Psoas muscle (tissue), 8 donors: Measurements from ENCODE around the gene ABLIM2. TPM values are rescaled to one million over a fixed set of nuclear protein-coding genes. Genes with fewer than 3 reads are reported as not detected.

Experiments
- ATAC-seq, 4 donors: fragments of 200-7000 bp; cut with Tn5 transposase; one replicate each; pipeline ENCODE4 v1.9.1; 2020; ENCODE audit warnings: moderate library complexity in 3 of 4, mild to moderate bottlenecking in 2 of 4
- DNase-seq, 2 donors: peaks; one replicate each; pipeline ENCODE4 v3.0.0-alpha.2; 2020
- H3K27ac ChIP-seq: fragments of 200-600 bp; one replicate; pipeline ENCODE4 v1.8.0; 2022
- H3K27me3 ChIP-seq, 3 donors: fragments of 200-600 bp in 1 of 3; one replicate each; pipeline versions ENCODE4 v1.6.1 to v1.8.0; 2013 to 2022; ENCODE audit warnings: low read length in 2 of 3, mild to moderate bottlenecking in 2 of 3, moderate library complexity in 1 of 3; ENCODE audit not compliant: insufficient read depth in 3 of 3
- H3K36me3 ChIP-seq, 2 donors: fragments of 200-600 bp in 1 of 2; one replicate each; pipeline versions ENCODE4 v1.6.1 to v1.8.0; 2013 to 2022; ENCODE audit warnings: low read depth in 1 of 2, mild to moderate bottlenecking in 1 of 2, moderate library complexity in 1 of 2; ENCODE audit not compliant: insufficient read depth in 1 of 2
- H3K4me1 ChIP-seq: fragments of 200-600 bp; one replicate; pipeline ENCODE4 v1.8.0; 2022
- H3K4me3 ChIP-seq: fragments of 200-600 bp; one replicate; pipeline ENCODE4 v1.8.0; 2022; ENCODE audit warnings: mild to moderate bottlenecking
- H3K9me3 ChIP-seq: fragments of 200-600 bp; one replicate; pipeline ENCODE4 v1.8.0; 2022
- CTCF ChIP-seq: fragments of 200-600 bp; IDR thresholded peaks from one replicate; pipeline ENCODE4 v1.8.0; 2022; ENCODE audit warnings: antibody characterized with exemption
- WGBS, 3 donors: extraction: QIAGEN DNeasy Blood & Tissue Kit; methylation state at CpG; one replicate each; pipeline versions ENCODE4 v1.1.6 to v1.1.7; 2013; 5-methylcytosine and 5-hydroxymethylcytosine counted together
- intact Hi-C, 2 donors: fragments of 100-400 bp; cut with DNase I; formaldehyde crosslinking; loops; one replicate each; pipeline versions ENCODE4 v1.11.0 to v1.14.2; 2022
- polyA plus RNA-seq, 3 donors: library from polyadenylated mRNA; stranded (reverse); fragments of 200-250 nt; gene quantifications; one replicate each; pipeline ENCODE4 v1.2.3, GENCODE V29; 2013
- total RNA-seq, 4 donors: library from RNA; stranded (reverse); fragmentation: NEBNext Ultra II Directional in 2 of 4; extraction: Animal tissue kit (Norgen Biotek cat#: 25700) in 2 of 4; gene quantifications; one replicate each; pipeline versions ENCODE4 v1.2.1 to v1.2.4, GENCODE V29; 2021 to 2023
- donor health status: healthy with polysubstance abuse.
- donor health status: DM: no; HTN: no; CAD: no; lungs with moderate emphysema.
- donor health status: Bipolar disorder and iron deficiency.
- donor health status: healthy.
- donor health status: DM: yes; HTN: yes; CAD: no.
- donor health status: DM: no; HTN: no; CAD: no.
- donor health status: DM: no; HTN: no; CAD: no.
- donor health status: DM: yes; HTN: yes; CAD: no.

The ABLIM2 gene
- total and polyA plus RNA-seq, 7 donors: 82.2 to 956 (median 292) TPM

DNA sequence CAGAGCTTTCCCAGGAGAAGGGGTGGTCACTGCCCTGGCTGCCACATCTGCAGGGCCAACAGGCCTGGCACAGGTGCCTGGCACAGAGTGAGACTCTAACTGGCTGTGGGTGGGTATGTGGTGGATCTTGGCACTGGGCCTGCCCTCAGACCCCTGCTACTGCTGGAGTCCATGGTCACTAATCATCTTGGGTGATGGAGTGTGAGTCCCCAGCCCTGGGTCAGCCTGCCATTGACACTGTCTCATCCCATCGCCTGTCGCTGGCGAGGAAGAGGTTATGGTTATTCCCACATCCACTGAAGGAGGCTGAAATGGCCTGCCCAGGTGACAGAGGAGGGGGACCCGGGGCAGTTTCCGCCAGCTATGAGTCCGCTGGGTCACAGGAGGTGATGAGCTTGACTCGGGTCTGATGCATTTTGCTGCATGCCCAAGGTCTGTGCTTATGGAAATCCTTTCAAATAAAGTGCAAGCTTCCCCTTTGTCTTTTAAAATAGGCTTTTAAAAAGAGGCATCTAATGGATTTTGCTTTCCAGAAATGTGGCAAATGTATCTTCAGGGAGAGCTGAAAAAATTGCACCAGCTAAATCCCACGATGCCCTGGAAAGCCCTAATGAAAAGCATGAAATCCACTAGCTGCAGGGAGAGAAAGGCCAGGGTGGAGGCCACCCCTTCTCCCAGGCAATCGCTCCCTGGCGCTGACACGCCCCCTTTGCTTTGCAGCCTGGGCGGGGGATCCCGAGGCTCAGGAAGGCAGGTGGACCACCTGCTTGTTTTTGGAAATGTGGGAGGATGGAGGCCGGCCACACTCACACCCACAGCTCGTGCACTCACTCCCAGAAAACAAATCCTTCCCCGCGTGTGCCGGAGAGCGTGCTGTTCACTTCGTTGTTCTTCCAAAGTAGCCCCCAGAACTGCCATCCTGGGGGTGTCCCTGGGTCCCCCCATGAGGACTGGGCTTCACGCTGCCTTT, 54.9 kb downstream of the ABLIM2 start:
- Histone ChIP-seq H3K27me3 (no peaks in the 10 kb centered on the region), H3K36me3 (peaks cover 0 to 50% of the 10 kb centered on the region in 2 donors), H3K4me3 (no peak overlapping the region), H3K4me1 (peaks cover 58% of the 10 kb centered on the region), H3K27ac (peak overlapping the region; percentile 90), H3K9me3 (no peaks in the 10 kb centered on the region)
- no peak for TF ChIP-seq CTCF
- DNase-seq (peak in 1 of 2 donors; percentile 59), ATAC-seq (no peak)
- intact Hi-C loops: loop anchor here in 1 of 2 donors (5.0 kb wide), 1 partner anchor 64 kb away; no protein-coding TSS in a partner anchor
- 75 to 82% (median 82%) methylated on average over 20 to 21 of the region's 21 CpGs for WGBS, 3 donors

- ATAC-seq (no peak), DNase-seq (peak in 1 of 2 donors; percentile 63)
- 88 to 96% (median 90%) methylated on average over 11 of the region's 11 CpGs for WGBS, 3 donors
- Histone ChIP-seq H3K36me3 (peaks cover 0 to 50% of the 10 kb centered on the region in 2 donors), H3K27ac (peak overlapping the region; percentile 90), H3K4me1 (peaks cover 58% of the 10 kb centered on the region), H3K4me3 (no peak overlapping the region), H3K27me3 (no peaks in the 10 kb centered on the region), H3K9me3 (no peaks in the 10 kb centered on the region)
- no peak for TF ChIP-seq CTCF
- intact Hi-C loops: loop anchor here in 1 of 2 donors (5.0 kb wide), 1 partner anchor 64 kb away; no protein-coding TSS in a partner anchor
These were observed 55.8 kb downstream of the ABLIM2 start for GRCh38 chr4:8102831-8103230.

DNA sequence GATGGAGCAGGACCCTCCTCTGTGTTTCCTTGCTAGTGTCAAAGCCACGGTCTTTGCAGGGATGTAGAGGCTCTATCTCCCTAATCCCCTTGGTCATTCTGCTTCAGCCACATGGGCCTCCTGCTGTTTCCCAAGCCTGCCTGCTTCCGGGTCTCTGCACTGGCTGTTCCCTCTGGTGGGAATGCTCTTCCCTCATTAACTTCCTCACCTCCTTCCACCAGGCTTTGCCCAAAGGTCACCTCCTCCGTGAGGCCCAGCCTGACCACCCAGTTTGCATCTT, 56.6 kb downstream of the ABLIM2 start:
- Histone ChIP-seq H3K4me1 (peaks cover 61% of the 10 kb centered on the region), H3K4me3 (no peak overlapping the region), H3K27ac (peak overlapping the region; percentile 90), H3K27me3 (no peaks in the 10 kb centered on the region), H3K36me3 (peaks cover 0 to 52% of the 10 kb centered on the region in 2 donors), H3K9me3 (no peaks in the 10 kb centered on the region)
- ATAC-seq (no peak), DNase-seq (no peak)
- WGBS, 3 donors: 77 to 89% (median 77%) methylated on average over 3 of the region's 3 CpGs
- intact Hi-C loops: loop anchor here in 1 of 2 donors (5.0 kb wide), 1 partner anchor 65 kb away; no protein-coding TSS in a partner anchor
- TF ChIP-seq CTCF: no peak

DNA sequence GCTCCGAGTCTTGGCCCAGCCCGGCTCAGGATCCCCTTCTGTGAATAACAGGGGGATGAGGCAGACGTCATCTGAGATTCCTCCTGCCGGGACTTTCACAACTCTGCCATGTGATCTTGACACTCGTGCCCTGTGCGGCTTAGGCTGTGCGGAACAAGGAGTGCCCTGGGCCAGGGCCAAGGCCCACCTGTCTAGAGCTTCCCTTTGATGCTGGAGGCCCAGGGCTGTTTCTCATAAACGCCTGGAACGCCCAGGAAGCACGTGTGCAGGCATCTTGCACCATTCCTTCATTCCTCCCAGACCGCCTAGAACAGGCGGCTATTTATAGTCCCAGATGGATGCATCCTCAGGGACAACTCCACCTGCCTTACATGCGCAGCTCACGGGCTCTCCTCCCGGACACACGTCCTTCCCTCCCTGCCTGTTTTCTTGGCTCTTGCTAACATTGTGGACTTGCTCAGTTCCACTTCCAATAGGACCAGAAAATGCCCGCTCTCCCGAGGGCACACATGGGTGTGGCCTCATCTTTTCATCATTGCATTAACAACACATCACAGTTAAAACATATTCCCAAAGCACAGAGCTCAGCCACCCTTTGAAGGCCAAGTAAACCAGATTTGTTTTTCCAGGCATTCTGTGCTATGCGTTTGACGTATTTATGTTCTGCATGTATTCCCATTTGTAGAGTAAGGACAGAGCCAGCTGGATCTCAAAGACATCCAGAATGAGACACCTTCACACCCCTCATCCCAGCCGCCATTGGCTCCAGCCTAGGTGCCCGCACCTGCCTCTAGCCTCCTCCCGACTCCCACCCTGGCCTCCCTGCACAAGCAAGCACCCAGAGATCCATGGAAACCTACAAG, 57.2 kb downstream of the ABLIM2 start:
- H3K27ac ChIP-seq: peak overlapping the region; percentile 90
- ATAC-seq (peak; percentile 57 to 82 (median 64)), DNase-seq (peak; percentile 93 to 98)
- WGBS, 3 donors: 30 to 35% (median 31%) methylated on average over 23 of the region's 23 CpGs
- H3K4me3 ChIP-seq: no peak overlapping the region
- intact Hi-C loops: loop anchor here in 1 of 2 donors (5.0 kb wide), 1 partner anchor 66 kb away; no protein-coding TSS in a partner anchor
- peaks cover 0 to 52% of the 10 kb centered on the region in 2 donors for H3K36me3 ChIP-seq
- no peaks in the 10 kb centered on the region for H3K27me3 ChIP-seq
- H3K9me3 ChIP-seq: no peaks in the 10 kb centered on the region
- TF ChIP-seq CTCF: no peak
- peaks cover 64% of the 10 kb centered on the region for H3K4me1 ChIP-seq
